ENCODE data around the gene FOXO1. TPM values are rescaled to one million over a fixed set of nuclear protein-coding genes. Genes with fewer than 3 reads are reported as not detected.

FOXO1 gene
- total RNA-seq, 1 experiment from 2014 or later: 7.4 TPM

- DNase-seq (ENCODE audit: low spot score): no peak
Observed at GRCh38 chr13:40580566-40581276, 85.7 kb downstream of the FOXO1 start.

- no peak for DNase-seq (ENCODE audit: low spot score)
Observed at GRCh38 chr13:40579535-40579934, 86.9 kb downstream of the FOXO1 start.

GRCh38 chr13:40578055-40578454, 88.4 kb downstream of the FOXO1 start:
- no peak for DNase-seq (ENCODE audit: low spot score)

DNA sequence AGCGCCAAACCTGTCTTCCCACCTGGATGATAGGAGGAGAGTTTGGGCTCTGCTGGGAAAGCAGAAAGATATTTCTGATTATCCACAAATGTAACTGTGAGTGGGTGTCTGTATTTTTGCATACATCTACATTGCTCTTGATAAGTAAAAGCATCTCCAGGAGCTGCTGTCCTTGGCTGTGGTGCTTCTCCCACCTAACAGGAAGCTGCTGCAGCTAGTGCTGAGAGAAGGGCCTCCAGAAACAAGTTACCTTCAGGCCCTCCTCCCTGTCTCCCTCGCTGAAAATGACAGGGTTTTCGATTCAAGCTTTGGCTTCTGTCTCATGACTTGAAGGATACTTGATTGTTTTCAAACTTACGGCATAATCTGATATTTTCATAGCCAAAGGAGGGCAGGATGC, 90.1 kb downstream of the FOXO1 start:
- DNase-seq (ENCODE audit: low spot score): no peak

GRCh38 chr13:40572961-40573360, 93.5 kb downstream of the FOXO1 start:
- no peak for DNase-seq (ENCODE audit: low spot score)

DNA sequence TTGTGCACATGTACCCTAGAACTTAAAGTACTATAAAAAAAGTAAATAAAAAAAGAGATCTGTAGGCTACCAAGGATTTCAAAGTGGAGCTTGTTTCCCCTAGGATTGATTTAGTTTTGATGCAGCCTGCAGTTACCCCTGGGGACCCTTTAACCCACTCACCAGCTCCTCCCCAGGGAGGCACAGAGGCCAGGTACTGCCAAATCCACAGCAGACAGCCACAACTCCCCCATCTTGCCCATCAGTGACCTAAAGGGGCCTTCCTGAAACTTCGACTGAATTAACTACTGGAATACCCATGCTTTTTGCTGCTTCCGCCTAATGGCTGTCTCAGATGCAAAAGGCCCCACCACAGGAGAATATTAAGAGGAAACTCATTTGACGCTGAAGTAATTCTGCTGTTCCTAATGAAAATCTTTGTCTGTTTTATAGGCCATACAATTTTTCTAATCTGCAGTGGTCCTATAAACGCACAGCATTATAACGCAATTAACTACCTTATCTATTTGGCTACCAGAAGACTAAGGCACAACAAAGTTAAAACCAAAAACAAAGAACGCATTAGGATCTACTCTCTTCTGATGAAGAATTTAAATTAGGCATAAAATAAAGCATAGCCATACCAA, 95.0 kb downstream of the FOXO1 start:
- DNase-seq (ENCODE audit: low spot score): no peak

DNA sequence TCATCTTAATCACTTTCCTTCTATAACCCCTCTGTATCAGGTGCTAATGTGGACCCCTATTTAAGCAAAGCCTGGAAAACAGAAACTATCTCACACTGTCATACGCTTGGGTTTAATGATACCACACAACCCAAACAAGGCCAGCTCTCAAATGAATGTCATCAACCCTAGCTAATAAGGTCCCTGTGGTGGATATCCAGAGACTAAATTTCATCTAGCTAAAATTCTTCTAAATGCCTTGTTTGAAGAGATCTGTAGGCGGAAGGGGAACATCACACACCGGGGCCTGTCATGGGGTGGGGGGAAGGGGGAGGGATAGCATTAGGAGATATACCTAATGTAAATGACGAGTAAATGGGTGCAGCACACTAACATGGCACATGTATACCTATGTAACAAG, 95.5 kb downstream of the FOXO1 start:
- DNase-seq (ENCODE audit: low spot score): no peak

- DNase-seq (ENCODE audit: low spot score): no peak
Observed at GRCh38 chr13:40569024-40569350, 97.5 kb downstream of the FOXO1 start.

- DNase-seq (ENCODE audit: low spot score): no peak
Observed at GRCh38 chr13:40568246-40569023, 98.0 kb downstream of the FOXO1 start.

GRCh38 chr13:40566811-40567210, 99.6 kb downstream of the FOXO1 start:
- no peak for DNase-seq (ENCODE audit: low spot score)

DNA sequence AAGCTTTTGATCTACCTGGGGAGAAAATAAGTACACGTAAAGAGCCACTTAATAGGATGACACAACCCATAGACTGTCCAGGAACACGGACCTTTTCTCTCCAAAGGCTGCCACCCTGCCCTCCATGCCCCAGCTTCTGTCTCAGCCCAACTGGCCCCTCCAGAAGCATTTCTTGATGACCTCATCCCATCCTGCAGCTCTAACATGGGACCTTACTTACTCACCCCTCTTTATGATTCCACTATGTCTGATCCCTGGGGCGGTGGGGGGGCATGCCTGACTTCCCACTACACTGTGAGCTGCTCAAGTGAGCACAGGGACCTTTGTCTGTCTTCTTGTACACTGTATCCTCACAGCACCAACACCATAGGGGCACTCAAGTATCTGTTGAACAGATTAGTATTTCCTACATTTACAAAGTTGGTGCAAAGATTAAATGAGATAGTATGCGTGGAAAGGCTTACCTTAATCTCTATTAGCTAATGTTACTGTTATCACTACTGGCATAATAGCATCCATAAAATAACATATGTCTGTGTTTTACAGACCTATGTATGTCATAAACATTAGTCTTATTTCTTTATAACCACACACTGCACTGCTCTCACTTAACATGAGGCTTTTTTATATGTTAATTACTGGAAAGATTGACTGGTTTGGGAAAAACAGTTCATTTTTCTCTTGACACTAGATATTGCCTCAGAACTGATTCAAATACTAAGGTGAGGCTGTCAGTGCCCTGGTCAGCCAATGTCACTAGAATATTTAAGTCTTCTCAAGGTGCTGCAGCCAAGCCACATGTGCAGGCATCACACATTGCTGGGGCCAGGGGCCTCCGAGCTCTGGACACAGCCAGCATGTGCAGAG, 100.9 kb downstream of the FOXO1 start:
- no peak for DNase-seq (ENCODE audit: low spot score)

GRCh38 chr13:40564342-40565001, 102.0 kb downstream of the FOXO1 start:
- no peak for DNase-seq (ENCODE audit: low spot score)

- no peak for DNase-seq (ENCODE audit: low spot score)
Observed at GRCh38 chr13:40563350-40564125, 102.9 kb downstream of the FOXO1 start.

DNA sequence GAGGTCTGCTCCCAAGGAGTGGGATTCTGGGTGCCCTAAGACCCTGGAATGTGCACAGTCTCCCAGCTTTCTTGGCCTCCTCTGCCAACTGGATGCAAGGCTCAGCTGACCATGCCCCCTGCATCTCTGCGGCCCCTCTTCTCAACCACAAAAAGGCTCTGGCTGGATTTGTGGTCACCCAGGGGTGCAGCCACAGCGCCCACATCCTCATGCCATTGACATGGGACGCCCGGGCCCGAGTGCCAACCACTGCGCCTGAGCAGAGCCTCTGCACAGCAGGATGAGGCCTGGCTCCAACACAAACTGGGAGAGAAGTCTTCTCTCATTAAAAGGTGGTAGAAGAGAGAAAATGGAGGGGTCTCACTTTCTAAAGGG, 103.5 kb downstream of the FOXO1 start:
- no peak for DNase-seq (ENCODE audit: low spot score)

DNA sequence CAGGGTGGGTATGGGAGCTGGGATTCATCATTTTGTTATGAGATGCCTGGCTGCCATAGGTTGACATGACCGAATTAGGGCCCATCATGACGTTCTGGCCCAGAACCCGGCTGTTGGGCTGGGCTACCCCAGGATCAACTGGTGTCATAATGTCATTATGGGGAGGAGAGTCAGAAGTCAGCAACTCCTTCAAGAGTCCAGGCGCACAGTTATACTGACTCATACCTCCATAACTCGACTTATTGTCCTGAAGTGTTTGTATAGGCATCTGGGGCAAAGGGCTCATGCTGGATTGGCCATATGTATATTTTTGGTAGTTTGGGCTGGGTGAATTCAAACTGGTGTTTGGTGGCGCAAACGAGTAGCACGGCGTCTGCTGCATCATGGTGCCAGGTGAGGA, 106.5 kb downstream of the FOXO1 start:
- DNase-seq (ENCODE audit: low spot score): no peak

- no peak for DNase-seq (ENCODE audit: low spot score)
Observed at GRCh38 chr13:40558656-40559055, 107.8 kb downstream of the FOXO1 start.

DNA sequence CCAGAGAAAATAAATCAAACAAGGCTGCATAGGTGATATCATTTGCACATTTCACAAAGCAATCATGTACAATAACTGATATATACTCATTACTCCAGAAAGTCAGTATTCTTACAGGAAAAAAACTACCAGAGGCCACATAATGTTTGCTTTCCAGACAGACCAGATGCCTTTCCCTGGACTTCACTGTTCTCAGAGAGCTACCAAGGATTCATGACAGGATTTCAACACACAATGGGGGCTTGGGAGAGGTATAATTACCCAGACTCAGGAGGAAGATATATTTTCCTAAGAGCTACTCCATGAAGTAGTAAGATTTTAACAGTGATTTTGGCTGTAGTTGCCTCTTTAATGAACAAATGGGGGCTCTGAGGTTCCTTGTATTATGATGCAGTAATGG, 110.0 kb downstream of the FOXO1 start:
- no peak for DNase-seq (ENCODE audit: low spot score)

GRCh38 chr13:40553356-40553755, 113.1 kb downstream of the FOXO1 start:
- no peak for DNase-seq (ENCODE audit: low spot score)

DNA sequence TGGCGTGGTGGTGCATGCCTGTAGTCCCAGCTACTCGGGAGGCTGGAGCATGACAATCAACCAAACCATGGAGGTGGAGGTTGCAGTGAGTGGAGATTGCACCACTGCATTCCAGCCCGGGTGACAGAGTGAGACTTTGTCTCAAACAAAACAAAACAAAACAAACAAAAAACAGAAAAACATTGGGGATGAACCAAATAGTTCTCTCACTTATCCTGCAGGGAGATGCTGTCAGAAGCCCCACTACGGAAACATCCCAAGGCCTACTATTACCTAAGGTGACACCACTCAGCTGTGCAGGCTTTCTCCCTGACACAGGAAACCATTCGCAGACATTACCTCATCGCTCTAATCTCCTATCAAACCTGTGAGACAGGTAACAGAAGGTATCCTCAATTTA, 113.5 kb downstream of the FOXO1 start:
- DNase-seq (ENCODE audit: low spot score): no peak

- no peak for DNase-seq (ENCODE audit: low spot score)
Observed at GRCh38 chr13:40550130-40550529, 116.3 kb downstream of the FOXO1 start.

Data from HT-29 (cell line).